ENCODE measurements around the gene KIF14.
"Not testable (repeated sequence)": the region's sequence is repeated elsewhere in the genome, so short reads cannot be mapped to it uniquely, and the experiment has no call there.

The KIF14 gene

GRCh38 chr1:200542162-200542561 lies 78.4 kb downstream of the KIF14 start:
- DNase-seq: no peak

GRCh38 chr1:200540281-200540680 lies 80.3 kb downstream of the KIF14 start:
- DNase-seq: no peak

- DNase-seq: no peak
Observed at GRCh38 chr1:200538179-200538578, 82.4 kb downstream of the KIF14 start.

- DNase-seq: no peak
Observed at GRCh38 chr1:200535605-200536004, 84.9 kb downstream of the KIF14 start.

- no peak for DNase-seq
Observed at GRCh38 chr1:200530623-200531261, 89.8 kb downstream of the KIF14 start.

GRCh38 chr1:200528858-200529606 lies 91.5 kb downstream of the KIF14 start:
- no peak for DNase-seq

GRCh38 chr1:200527670-200528069 lies 92.9 kb downstream of the KIF14 start:
- no peak for DNase-seq

- no peak for DNase-seq
Observed at GRCh38 chr1:200526709-200527612, 93.6 kb downstream of the KIF14 start.

GRCh38 chr1:200525090-200525987 lies 95.2 kb downstream of the KIF14 start:
- no peak for DNase-seq

GRCh38 chr1:200524551-200524950 lies 96.0 kb downstream of the KIF14 start:
- DNase-seq: not testable (repeated sequence)

- DNase-seq: no peak
Observed at GRCh38 chr1:200524092-200524491, 96.5 kb downstream of the KIF14 start.

- no peak for DNase-seq
Observed at GRCh38 chr1:200520735-200521134, 99.8 kb downstream of the KIF14 start.

GRCh38 chr1:200518524-200518923 lies 102.0 kb downstream of the KIF14 start:
- no peak for DNase-seq

- no peak for DNase-seq
Observed at GRCh38 chr1:200512191-200512590, 108.4 kb downstream of the KIF14 start.

- peak; percentile 78 for DNase-seq
Observed at GRCh38 chr1:200510228-200510623, 110.3 kb downstream of the KIF14 start.

GRCh38 chr1:200506471-200506870 lies 114.1 kb downstream of the KIF14 start:
- DNase-seq: no peak

GRCh38 chr1:200505257-200505656 lies 115.3 kb downstream of the KIF14 start:
- DNase-seq: no peak

All from activated CD8-positive, alpha-beta memory T cell treated with anti-CD3 and anti-CD28 coated beads, Interleukin-2, amount 50 U/mL, for 48 hours (primary cell).